ENCODE measurements around the gene PPP4C. TPM values are rescaled to one million over a fixed set of nuclear protein-coding genes. Genes with fewer than 3 reads are reported as not detected.
A peak's percentile ranks its signal among the peaks of the same experiment; 100 is the strongest.

PPP4C gene
- total and polyA plus RNA-seq, 7 experiments from 2014 or later = 68.4 to 176 (median 104) TPM

GRCh38 chr16:30079480-30079879, 3.7 kb downstream of the PPP4C start:
- DNase-seq (no peak), ATAC-seq (no peak)
- peaks cover 0 to 43% (median 9%) of the 10 kb centered on the region in 5 donors for H3K36me3 Mint-ChIP-seq
- Histone ChIP-seq H3K27me3 (ENCODE audit: control insufficient read depth in 2 of 2, insufficient read depth in 2 of 2, low read length in 2 of 2) (no peaks in the 10 kb centered on the region), H3K9me3 (ENCODE audit: control insufficient read depth in 2 of 3, low read length in 3 of 3) (no peaks in the 10 kb centered on the region), H3K4me3 (ENCODE audit: low read length) (no peak overlapping the region), H3K27ac (ENCODE audit: low read depth, low read length) (no peak overlapping the region), H3K4me1 (ENCODE audit: control insufficient read depth in 2 of 2, insufficient read depth in 2 of 2, low read length in 2 of 2) (peaks cover 20 to 21% of the 10 kb centered on the region in 2 donors), H3K36me3 (ENCODE audit: control insufficient read depth in 2 of 3, insufficient read depth in 3 of 3, low read length in 3 of 3) (peaks cover 7 to 76% (median 27%) of the 10 kb centered on the region in 3 experiments)
- ChIA-PET CTCF (no interaction called here), POLR2A (interaction anchor here (0.7 to 10.7 kb wide), 6 partner anchors 13 to 106 kb away, joined by 3 to 177 read pairs (median 6); partner anchors contain the start of genes CORO1A, TBX6 and YPEL3)
- intact Hi-C loops (cut with micrococcal nuclease) = no loop called here
- H3K4me3 Mint-ChIP-seq = peak overlapping the region in 1 of 10 donors; percentile 76
- H3K27ac Mint-ChIP-seq = peak overlapping the region in 7 of 9 donors; percentile 18 to 47 (median 25)
- peaks cover 0 to 2% (median 0%) of the 10 kb centered on the region in 5 donors for H3K27me3 Mint-ChIP-seq
- H3K4me1 Mint-ChIP-seq = peaks cover 35 to 48% (median 42%) of the 10 kb centered on the region in 7 donors
- H3K9me3 Mint-ChIP-seq = no peaks in the 10 kb centered on the region

- Mint-ChIP-seq H3K4me1 (peaks cover 16 to 29% (median 20%) of the 10 kb centered on the region in 7 donors), H3K4me3 (no peak overlapping the region), H3K9me3 (no peaks in the 10 kb centered on the region), H3K27ac (peak overlapping the region in 5 of 9 donors; percentile 14 to 73 (median 63)), H3K36me3 (peaks cover 0 to 38% (median 16%) of the 10 kb centered on the region in 5 donors), H3K27me3 (no peaks in the 10 kb centered on the region)
- ChIA-PET POLR2A (interaction anchor here (1.6 kb wide), 1 partner anchor 15 kb away, joined by 4 read pairs; no protein-coding TSS in a partner anchor), CTCF (interaction anchor here (0.9 kb wide), 1 partner anchor 9 kb away, joined by 3 read pairs; the partner anchor contains the start of gene TBX6)
- no peak for ATAC-seq
- H3K4me1 ChIP-seq (ENCODE audit: control insufficient read depth in 2 of 2, insufficient read depth in 2 of 2, low read length in 2 of 2) = peaks cover 2 to 9% of the 10 kb centered on the region in 2 donors
- peaks cover 7 to 78% (median 27%) of the 10 kb centered on the region in 3 experiments for H3K36me3 ChIP-seq (ENCODE audit: control insufficient read depth in 2 of 3, insufficient read depth in 3 of 3, low read length in 3 of 3)
- no peaks in the 10 kb centered on the region for H3K27me3 ChIP-seq (ENCODE audit: control insufficient read depth in 2 of 2, insufficient read depth in 2 of 2, low read length in 2 of 2)
- no peak overlapping the region for H3K27ac ChIP-seq (ENCODE audit: low read depth, low read length)
- no peak overlapping the region for H3K4me3 ChIP-seq (ENCODE audit: low read length)
- DNase-seq = no peak
- intact Hi-C loops (cut with micrococcal nuclease) = no loop called here
- no peaks in the 10 kb centered on the region for H3K9me3 ChIP-seq (ENCODE audit: control insufficient read depth in 2 of 3, low read length in 3 of 3)
These were observed 6.8 kb downstream of the PPP4C start for GRCh38 chr16:30082545-30083090.

- Mint-ChIP-seq H3K36me3 (peaks cover 0 to 33% (median 18%) of the 10 kb centered on the region in 5 donors), H3K9me3 (no peaks in the 10 kb centered on the region), H3K27me3 (no peaks in the 10 kb centered on the region), H3K4me3 (no peak overlapping the region), H3K4me1 (peaks cover 12 to 27% (median 15%) of the 10 kb centered on the region in 7 donors), H3K27ac (peak overlapping the region in 5 of 9 donors; percentile 2 to 81 (median 65))
- no peaks in the 10 kb centered on the region for H3K9me3 ChIP-seq (ENCODE audit: control insufficient read depth in 2 of 3, low read length in 3 of 3)
- no peak overlapping the region for H3K27ac ChIP-seq (ENCODE audit: low read depth, low read length)
- POLR2A ChIA-PET = interaction anchor here (0.6 to 1.6 kb wide), 2 partner anchors 11 to 16 kb away, joined by 4 read pairs; no protein-coding TSS in a partner anchor
- no peak overlapping the region for H3K4me3 ChIP-seq (ENCODE audit: low read length)
- DNase-seq (no peak), ATAC-seq (no peak)
- no peaks in the 10 kb centered on the region for H3K27me3 ChIP-seq (ENCODE audit: control insufficient read depth in 2 of 2, insufficient read depth in 2 of 2, low read length in 2 of 2)
- peaks cover 0 to under 1% of the 10 kb centered on the region in 2 donors for H3K4me1 ChIP-seq (ENCODE audit: control insufficient read depth in 2 of 2, insufficient read depth in 2 of 2, low read length in 2 of 2)
- intact Hi-C loops (cut with micrococcal nuclease) = no loop called here
- CTCF ChIA-PET = no interaction called here
- peaks cover 7 to 70% (median 27%) of the 10 kb centered on the region in 3 experiments for H3K36me3 ChIP-seq (ENCODE audit: control insufficient read depth in 2 of 3, insufficient read depth in 3 of 3, low read length in 3 of 3)
These were observed 7.6 kb downstream of the PPP4C start for GRCh38 chr16:30083216-30084055.

- POLR2A ChIA-PET = interaction anchor here (0.6 to 1.6 kb wide), 4 partner anchors 8 to 18 kb away, joined by 4 to 7 read pairs (median 4); partner anchors contain the start of gene PPP4C
- Mint-ChIP-seq H3K4me3 (no peak overlapping the region), H3K27ac (peak overlapping the region in 3 of 9 donors; percentile 2 to 65 (median 7)), H3K27me3 (no peaks in the 10 kb centered on the region), H3K36me3 (peaks cover 0 to 33% (median 18%) of the 10 kb centered on the region in 5 donors), H3K9me3 (no peaks in the 10 kb centered on the region), H3K4me1 (peaks cover 9 to 32% (median 17%) of the 10 kb centered on the region in 7 donors)
- no peak overlapping the region for H3K27ac ChIP-seq (ENCODE audit: low read depth, low read length)
- peaks cover 7 to 62% (median 27%) of the 10 kb centered on the region in 3 experiments for H3K36me3 ChIP-seq (ENCODE audit: control insufficient read depth in 2 of 3, insufficient read depth in 3 of 3, low read length in 3 of 3)
- no peak for DNase-seq
- no peak for ATAC-seq
- no peaks in the 10 kb centered on the region for H3K4me1 ChIP-seq (ENCODE audit: control insufficient read depth in 2 of 2, insufficient read depth in 2 of 2, low read length in 2 of 2)
- CTCF ChIA-PET = no interaction called here
- H3K9me3 ChIP-seq (ENCODE audit: control insufficient read depth in 2 of 3, low read length in 3 of 3) = no peaks in the 10 kb centered on the region
- intact Hi-C loops (cut with micrococcal nuclease) = no loop called here
- H3K27me3 ChIP-seq (ENCODE audit: control insufficient read depth in 2 of 2, insufficient read depth in 2 of 2, low read length in 2 of 2) = no peaks in the 10 kb centered on the region
- H3K4me3 ChIP-seq (ENCODE audit: low read length) = no peak overlapping the region
These were observed 8.5 kb downstream of the PPP4C start for GRCh38 chr16:30084096-30084815.

- CTCF ChIA-PET = no interaction called here
- H3K36me3 Mint-ChIP-seq = peaks cover 0 to 28% (median 16%) of the 10 kb centered on the region in 5 donors
- Histone ChIP-seq H3K27ac (ENCODE audit: low read depth, low read length) (no peak overlapping the region), H3K9me3 (ENCODE audit: control insufficient read depth in 2 of 3, low read length in 3 of 3) (no peaks in the 10 kb centered on the region), H3K36me3 (ENCODE audit: control insufficient read depth in 2 of 3, insufficient read depth in 3 of 3, low read length in 3 of 3) (peaks cover 7 to 56% (median 27%) of the 10 kb centered on the region in 3 experiments), H3K4me3 (ENCODE audit: low read length) (no peak overlapping the region), H3K4me1 (ENCODE audit: control insufficient read depth in 2 of 2, insufficient read depth in 2 of 2, low read length in 2 of 2) (peaks cover 0 to 2% of the 10 kb centered on the region in 2 donors), H3K27me3 (ENCODE audit: control insufficient read depth in 2 of 2, insufficient read depth in 2 of 2, low read length in 2 of 2) (no peaks in the 10 kb centered on the region)
- H3K4me1 Mint-ChIP-seq = peaks cover 10 to 32% (median 14%) of the 10 kb centered on the region in 7 donors
- no peaks in the 10 kb centered on the region for H3K27me3 Mint-ChIP-seq
- POLR2A ChIA-PET = interaction anchor here (1.4 to 1.5 kb wide), 2 partner anchors 8 to 19 kb away, joined by 5 to 7 read pairs; partner anchors contain the start of gene PPP4C
- no peak overlapping the region for H3K4me3 Mint-ChIP-seq
- intact Hi-C loops (cut with micrococcal nuclease) = no loop called here
- no peak overlapping the region for H3K27ac Mint-ChIP-seq
- no peaks in the 10 kb centered on the region for H3K9me3 Mint-ChIP-seq
- no peak for DNase-seq
- ATAC-seq = no peak
These were observed 9.0 kb downstream of the PPP4C start for GRCh38 chr16:30084816-30085159.

GRCh38 chr16:30085247-30085646, 9.5 kb downstream of the PPP4C start:
- peaks cover 0 to 27% (median 14%) of the 10 kb centered on the region in 5 donors for H3K36me3 Mint-ChIP-seq
- POLR2A ChIA-PET = interaction anchor here (1.4 to 1.5 kb wide), 2 partner anchors 9 to 19 kb away, joined by 5 to 7 read pairs; partner anchors contain the start of gene PPP4C

More at GRCh38 chr16:30085247-30085646, 9.5 kb downstream of the PPP4C start:
- H3K36me3 ChIP-seq (ENCODE audit: control insufficient read depth in 2 of 3, insufficient read depth in 3 of 3, low read length in 3 of 3) = peaks cover 7 to 53% (median 27%) of the 10 kb centered on the region in 3 experiments
- no peaks in the 10 kb centered on the region for H3K9me3 ChIP-seq (ENCODE audit: control insufficient read depth in 2 of 3, low read length in 3 of 3)
- no peak for ATAC-seq
- Mint-ChIP-seq H3K4me3 (no peak overlapping the region), H3K27ac (no peak overlapping the region), H3K4me1 (peaks cover 13 to 32% (median 19%) of the 10 kb centered on the region in 7 donors), H3K9me3 (no peaks in the 10 kb centered on the region), H3K27me3 (no peaks in the 10 kb centered on the region)
- CTCF ChIA-PET = no interaction called here
- intact Hi-C loops (cut with micrococcal nuclease) = no loop called here
- no peak for DNase-seq
- H3K4me3 ChIP-seq (ENCODE audit: low read length) = no peak overlapping the region
- peaks cover 0 to 6% of the 10 kb centered on the region in 2 donors for H3K4me1 ChIP-seq (ENCODE audit: control insufficient read depth in 2 of 2, insufficient read depth in 2 of 2, low read length in 2 of 2)
- no peaks in the 10 kb centered on the region for H3K27me3 ChIP-seq (ENCODE audit: control insufficient read depth in 2 of 2, insufficient read depth in 2 of 2, low read length in 2 of 2)
- no peak overlapping the region for H3K27ac ChIP-seq (ENCODE audit: low read depth, low read length)
